Colonic mucosa (tissue), 4 donors: Measurements from ENCODE around the gene SMARCA2. TPM values are rescaled to one million over a fixed set of nuclear protein-coding genes. Genes with fewer than 3 reads are reported as not detected.
A peak's percentile ranks its signal among the peaks of the same experiment; 100 is the strongest.

Source experiments
- DNase-seq: peaks from one replicate; pipeline ENCODE4 v3.0.0-alpha.2; 2020
- H3K27ac ChIP-seq: fragments of 200-600 bp; one replicate; pipeline ENCODE4 v1.8.0; 2021
- H3K27me3 ChIP-seq: fragments of 200-600 bp; one replicate; pipeline ENCODE4 v1.8.0; 2021
- H3K36me3 ChIP-seq: fragments of 200-600 bp; one replicate; pipeline ENCODE4 v1.8.0; 2021
- H3K4me1 ChIP-seq: fragments of 200-600 bp; one replicate; pipeline ENCODE4 v1.8.0; 2021; ENCODE audit warnings: mild to moderate bottlenecking
- H3K4me3 ChIP-seq: fragments of 200-600 bp; one replicate; pipeline ENCODE4 v1.8.0; 2021
- H3K9ac ChIP-seq, 2 donors: one replicate each; pipeline ENCODE4 v1.7.0; 2013; ENCODE audit warnings: control low read depth in 2 of 2, low read depth in 2 of 2, low read length in 2 of 2
- H3K9me3 ChIP-seq: fragments of 200-600 bp; one replicate; pipeline ENCODE4 v1.8.0; 2021
- CTCF ChIP-seq: fragments of 200-600 bp; IDR thresholded peaks from one replicate; pipeline ENCODE4 v1.8.0; 2022; ENCODE audit warnings: antibody characterized with exemption, mild to moderate bottlenecking
- intact Hi-C: fragments of 100-400 bp; cut with DNase I; formaldehyde crosslinking; loops from one replicate; pipeline ENCODE4 v1.14.1; 2022
- total RNA-seq, 2 donors: library from RNA; stranded (reverse); fragmentation: NEBNext Ultra II Directional in 1 of 2; extraction: Animal tissue kit (Norgen Biotek cat#: 25700) in 1 of 2; gene quantifications; one replicate each; pipeline ENCODE4 v1.2.1, GENCODE V29; 2021
- donor health status: healthy.
- donor health status: DM: no; HTN: no; CAD: no.
- donor health status: DM: no; HTN: no; CAD: no.

Gene SMARCA2
- total RNA-seq, 2 donors from 2014 or later: 89.4 to 97.0 TPM

- H3K4me3 ChIP-seq: no peak overlapping the region
- H3K9ac ChIP-seq: no peak overlapping the region
- no peaks in the 10 kb centered on the region for H3K27me3 ChIP-seq
- H3K9me3 ChIP-seq: no peaks in the 10 kb centered on the region
- DNase-seq: no peak
- H3K4me1 ChIP-seq: peaks cover 6% of the 10 kb centered on the region
- no peak for TF ChIP-seq CTCF
- H3K27ac ChIP-seq: peak overlapping the region; percentile 8
- H3K36me3 ChIP-seq: no peaks in the 10 kb centered on the region
- intact Hi-C loops: no loop called here
Observed at GRCh38 chr9:2023532-2023931, 8.4 kb downstream of the SMARCA2 start.

- no peak overlapping the region for H3K27ac ChIP-seq
- H3K9me3 ChIP-seq: no peaks in the 10 kb centered on the region
- no peak for TF ChIP-seq CTCF
- H3K9ac ChIP-seq: no peak overlapping the region
- DNase-seq: no peak
- no peaks in the 10 kb centered on the region for H3K4me1 ChIP-seq
- no peaks in the 10 kb centered on the region for H3K36me3 ChIP-seq
- no peaks in the 10 kb centered on the region for H3K27me3 ChIP-seq
- no peak overlapping the region for H3K4me3 ChIP-seq
- intact Hi-C loops: no loop called here
Observed at GRCh38 chr9:2024888-2025782, 10.0 kb downstream of the SMARCA2 start.

- Histone ChIP-seq H3K36me3 (no peaks in the 10 kb centered on the region), H3K27ac (no peak overlapping the region), H3K27me3 (no peaks in the 10 kb centered on the region), H3K4me1 (no peaks in the 10 kb centered on the region), H3K9me3 (no peaks in the 10 kb centered on the region), H3K4me3 (no peak overlapping the region), H3K9ac (no peak overlapping the region)
- TF ChIP-seq CTCF: no peak
- intact Hi-C loops: no loop called here
- no peak for DNase-seq
Observed at GRCh38 chr9:2026220-2026997, 11.3 kb downstream of the SMARCA2 start.

- Histone ChIP-seq H3K4me1 (no peaks in the 10 kb centered on the region), H3K27me3 (no peaks in the 10 kb centered on the region), H3K9ac (no peak overlapping the region), H3K27ac (no peak overlapping the region), H3K9me3 (no peaks in the 10 kb centered on the region), H3K36me3 (no peaks in the 10 kb centered on the region), H3K4me3 (no peak overlapping the region)
- intact Hi-C loops: no loop called here
- no peak for DNase-seq
- no peak for TF ChIP-seq CTCF
Observed at GRCh38 chr9:2027543-2028160, 12.5 kb downstream of the SMARCA2 start.

- H3K36me3 ChIP-seq: no peaks in the 10 kb centered on the region
- H3K27me3 ChIP-seq: no peaks in the 10 kb centered on the region
- no peak overlapping the region for H3K4me3 ChIP-seq
- intact Hi-C loops: no loop called here
- no peak overlapping the region for H3K9ac ChIP-seq
- TF ChIP-seq CTCF: no peak
- no peak overlapping the region for H3K27ac ChIP-seq
- no peaks in the 10 kb centered on the region for H3K4me1 ChIP-seq
- no peaks in the 10 kb centered on the region for H3K9me3 ChIP-seq
- no peak for DNase-seq
Observed at GRCh38 chr9:2028888-2029287, 13.7 kb downstream of the SMARCA2 start.
